GM18502 (cell line): ENCODE results near the gene VPS72.
"Not testable (repeated sequence)": the region's sequence is repeated elsewhere in the genome, so short reads cannot be mapped to it uniquely, and the experiment has no call there.

Experiments
- ATAC-seq: cut with Tn5 transposase; IDR thresholded peaks from one replicate; pipeline ENCODE4 v1.9.1; 2021; ENCODE audit warnings: mild to moderate bottlenecking; ENCODE audit not compliant: unreplicated experiment, poor library complexity

Gene VPS72

DNA sequence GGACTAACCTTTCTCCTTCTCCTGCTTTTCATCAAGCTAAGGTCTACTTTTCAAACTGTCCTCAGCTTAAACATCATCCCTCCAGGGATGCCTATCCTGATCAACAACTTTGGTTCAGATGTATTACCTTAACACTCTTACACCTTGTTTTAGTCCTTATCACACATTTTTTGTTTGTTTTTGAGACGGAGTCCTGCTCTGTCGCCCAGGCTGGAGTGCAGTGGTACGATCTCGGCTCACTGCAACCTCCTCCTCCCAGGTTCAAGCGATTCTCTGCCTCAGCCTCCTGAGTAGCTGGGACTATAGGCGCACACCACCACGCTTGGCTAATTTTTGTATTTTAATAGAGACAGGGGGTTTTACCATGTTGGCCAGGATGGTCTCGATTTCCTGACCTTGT, 1.3 kb downstream of the VPS72 start:
- not testable (repeated sequence) for ATAC-seq

DNA sequence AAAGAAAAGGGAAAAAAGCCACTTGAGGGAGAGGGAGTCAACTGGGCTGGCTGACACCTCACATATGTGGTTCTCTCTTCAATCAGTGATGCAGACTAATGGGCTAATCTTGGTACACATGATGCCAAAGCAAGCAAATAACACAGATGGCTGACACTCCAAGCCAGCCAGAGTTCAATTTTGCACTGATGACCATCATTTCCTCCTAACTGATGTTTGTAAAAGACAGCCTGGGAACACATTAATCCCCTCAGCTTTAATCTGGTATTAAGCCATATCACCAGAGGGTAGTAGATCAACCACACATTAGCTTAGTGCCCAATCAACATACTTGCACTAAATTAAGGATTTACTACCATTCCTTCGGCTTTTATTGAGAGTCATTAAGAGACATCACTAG, 2.8 kb downstream of the VPS72 start:
- ATAC-seq: no peak

DNA sequence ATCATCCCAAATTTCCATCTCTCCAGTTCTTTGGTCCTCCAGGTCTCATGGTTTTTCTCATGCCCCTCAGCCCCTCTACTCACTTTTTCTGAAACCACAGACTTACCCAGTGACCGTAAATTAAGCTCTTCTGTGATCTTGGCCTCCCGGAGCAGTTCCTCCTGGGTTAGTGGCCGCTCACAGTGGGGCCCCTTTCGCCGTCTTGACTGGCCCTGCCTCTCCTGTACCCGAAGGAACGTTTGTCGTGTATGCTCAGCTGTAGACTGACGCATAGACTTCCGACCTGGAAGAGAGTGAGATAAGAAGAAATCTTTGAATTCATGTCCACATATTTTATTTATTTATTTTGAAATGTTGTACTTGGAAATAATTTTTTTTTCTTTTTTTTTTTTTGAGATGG, 5.8 kb downstream of the VPS72 start:
- ATAC-seq: no peak

DNA sequence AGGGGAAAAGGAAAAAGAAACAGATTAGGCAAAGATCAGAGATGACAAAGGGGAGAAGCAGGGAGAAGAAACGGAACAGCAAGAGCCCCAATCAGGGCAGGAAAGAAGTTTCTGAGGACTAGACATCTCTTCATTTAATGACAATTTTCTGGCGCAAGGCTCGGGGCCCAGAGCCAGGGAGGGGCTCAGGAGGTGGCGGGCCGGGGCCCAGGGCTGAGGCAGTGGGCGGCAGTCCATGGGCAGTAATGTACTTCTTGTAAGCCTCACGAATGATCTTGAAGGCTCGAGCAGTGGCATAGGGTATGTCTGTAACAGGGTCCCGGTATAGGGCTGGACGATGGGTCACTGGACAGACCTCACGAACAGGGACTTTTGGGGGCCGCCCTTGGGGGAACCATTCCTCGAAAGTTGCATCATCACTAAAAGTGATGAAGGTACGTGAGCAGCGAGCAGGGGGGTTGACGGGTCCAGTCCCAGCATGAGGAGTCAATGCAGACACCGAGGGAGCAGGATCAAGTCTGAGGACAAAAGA, 13.4 kb downstream of the VPS72 start:
- no peak for ATAC-seq

DNA sequence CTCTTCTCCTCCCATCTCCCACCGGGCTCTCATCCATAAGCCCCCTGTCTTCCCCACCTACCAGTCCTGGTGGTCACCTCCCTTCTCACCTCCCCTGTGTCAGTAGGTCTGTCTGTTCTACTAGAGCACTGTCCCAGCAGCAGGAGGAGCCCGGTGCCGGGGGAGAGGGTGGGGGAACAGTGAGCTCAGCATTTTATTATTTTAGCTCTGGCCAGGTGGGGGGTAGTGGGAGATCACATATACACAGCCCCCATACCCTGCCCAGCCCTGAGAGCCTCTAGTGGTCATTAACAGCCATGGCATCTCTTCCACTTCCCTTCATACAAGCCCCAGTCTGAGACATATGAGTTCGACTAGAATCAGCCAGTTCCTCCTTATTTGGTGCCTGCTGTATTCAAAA, 14.1 kb downstream of the VPS72 start, which contains the start of gene TMOD4:
TSS of gene TMOD4 (minus strand) at position 119 of the 400 bp plus-strand sequence. CDS start 1,106 bp downstream, outside the sequence.
- ATAC-seq: no peak

DNA sequence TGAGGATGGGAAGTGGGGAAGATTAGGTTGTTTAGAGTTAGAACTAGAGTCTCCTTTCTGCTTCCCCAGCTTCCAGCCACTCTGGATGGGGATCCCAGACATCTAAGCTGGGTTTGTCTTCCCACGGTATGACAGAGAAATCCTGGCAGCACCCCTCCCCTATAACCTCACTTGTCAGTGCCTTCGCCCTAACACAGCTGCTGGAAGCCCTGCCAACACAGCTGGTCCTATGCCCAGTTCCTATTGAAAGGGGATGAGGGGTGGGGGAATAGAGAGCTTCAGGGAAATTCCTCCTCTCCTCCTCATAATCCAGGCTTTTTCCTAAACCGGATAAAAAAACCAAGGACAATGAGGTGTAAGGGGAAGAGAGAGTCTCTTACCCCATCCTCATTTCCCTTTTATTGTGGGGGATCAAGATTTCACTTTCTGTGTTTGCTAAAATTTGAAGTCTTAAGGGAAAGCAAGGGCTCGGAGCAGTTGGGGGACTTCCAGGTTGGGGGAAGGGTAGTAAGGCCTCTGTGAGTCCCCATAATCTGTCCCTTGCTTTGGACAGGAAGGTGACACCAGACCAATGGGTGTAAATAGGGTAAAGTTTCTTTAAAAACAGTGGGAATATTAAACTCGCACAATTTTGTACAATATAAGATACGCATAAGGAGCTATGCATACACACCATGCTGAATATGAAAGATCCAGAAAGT, 14.8 kb downstream of the VPS72 start:
- no peak for ATAC-seq

DNA sequence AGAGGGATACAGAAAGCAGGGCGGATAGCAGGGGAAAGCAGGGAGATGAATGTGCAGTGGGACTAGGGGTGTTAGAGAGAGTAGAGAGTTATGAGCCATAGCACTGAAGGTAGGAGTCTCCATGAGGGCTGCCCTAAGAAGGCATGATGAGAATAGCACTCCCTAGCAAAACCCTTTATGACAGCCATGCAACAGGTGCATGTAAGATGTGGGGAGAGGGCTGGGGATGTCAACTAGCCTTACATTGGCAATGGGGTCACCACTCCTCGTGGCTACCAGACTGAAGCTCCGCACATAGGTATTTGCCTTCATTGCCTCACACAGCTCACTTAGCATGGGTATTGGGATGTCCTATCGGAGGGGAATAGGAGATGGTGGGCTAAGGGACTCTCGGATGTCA, 18.8 kb downstream of the VPS72 start:
- no peak for ATAC-seq

DNA sequence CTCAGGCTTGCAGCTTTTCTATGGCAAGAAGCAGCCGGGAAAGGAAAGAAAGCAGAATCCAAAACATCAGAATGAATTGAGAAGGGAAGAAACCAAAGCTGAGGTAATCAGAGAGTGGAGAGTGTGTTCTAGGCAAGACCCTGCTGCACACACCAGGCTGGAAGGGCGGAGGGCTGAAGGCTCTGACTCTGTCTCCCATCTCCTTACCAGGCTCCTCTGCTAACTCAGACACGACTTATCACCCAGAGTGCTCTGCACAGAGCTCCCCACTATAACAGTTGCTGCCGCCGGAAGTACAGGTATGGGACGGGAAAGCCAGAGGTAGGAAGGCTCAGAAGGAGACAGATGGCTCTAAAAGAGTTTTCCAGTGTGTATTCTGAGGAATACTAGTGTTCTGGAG, 22.9 kb downstream of the VPS72 start:
- ATAC-seq: no peak

DNA sequence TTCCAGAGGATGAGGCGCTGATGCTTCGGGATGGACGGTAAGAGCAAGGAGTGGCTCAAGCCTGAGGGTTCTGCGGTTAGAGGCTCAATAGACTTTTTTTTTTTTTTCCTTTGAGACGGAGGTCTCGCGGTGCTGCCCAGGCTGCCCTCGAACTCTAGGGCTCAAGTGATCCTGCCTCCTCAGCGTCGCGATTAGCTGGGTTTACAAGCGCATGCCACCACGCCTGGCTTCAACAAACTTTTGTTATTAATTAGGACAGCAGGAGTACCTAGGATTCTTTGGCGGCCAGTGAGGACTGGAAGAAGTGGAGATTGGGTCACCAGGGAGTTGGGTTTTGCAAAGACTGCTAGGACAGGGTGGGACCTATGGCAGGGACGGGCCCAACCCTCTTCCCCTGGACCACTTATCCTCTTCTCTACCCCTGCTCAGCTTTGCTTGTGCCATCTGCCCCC, 23.5 kb downstream of the VPS72 start:
- ATAC-seq: no peak

DNA sequence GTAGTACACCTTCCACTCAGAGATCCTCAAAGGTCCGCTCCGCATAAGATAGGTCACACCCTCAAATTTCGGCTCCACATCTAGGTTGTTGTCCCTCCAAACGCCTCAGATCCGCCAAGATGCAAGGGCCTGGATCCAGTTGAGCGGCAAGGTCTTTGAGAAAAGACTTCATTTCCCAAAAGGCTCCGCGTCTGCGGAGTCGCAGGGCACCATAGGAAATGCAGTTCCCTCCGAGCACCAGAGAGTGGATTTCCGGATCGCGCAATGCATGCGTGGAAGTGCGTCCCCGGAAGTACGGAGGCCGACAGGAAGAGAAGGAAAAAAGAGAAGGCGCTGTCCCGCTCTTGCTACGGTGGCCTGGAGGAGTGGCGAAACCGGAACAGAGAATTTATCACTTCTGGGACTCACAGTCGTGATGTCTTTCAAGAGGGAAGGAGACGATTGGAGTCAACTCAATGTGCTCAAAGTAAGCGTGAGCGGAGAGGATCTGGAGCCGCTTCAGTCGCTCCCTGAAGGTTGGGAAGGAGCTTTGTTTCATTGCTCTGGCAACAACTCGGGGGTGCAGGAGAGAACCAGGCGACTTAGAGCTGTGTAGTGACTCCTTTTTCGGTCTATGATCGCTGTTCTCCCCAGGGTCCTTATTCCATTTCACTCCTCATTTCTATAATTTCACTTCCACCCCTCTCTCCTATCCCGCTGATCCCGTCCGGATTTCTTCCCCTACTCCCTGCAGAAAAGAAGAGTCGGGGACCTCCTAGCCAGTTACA, 24.1 kb downstream of the VPS72 start, which contains the start of the genes LYSMD1 and SCNM1:
TSS of gene LYSMD1 (minus strand) at position 165 of the 767 bp plus-strand sequence. CDS start 644 bp downstream, outside the sequence.
TSS of gene SCNM1 (plus strand) at position 407 of the 767 bp plus-strand sequence. CDS start at position 416, 9 bp downstream.
- peak; percentile 89 for ATAC-seq

DNA sequence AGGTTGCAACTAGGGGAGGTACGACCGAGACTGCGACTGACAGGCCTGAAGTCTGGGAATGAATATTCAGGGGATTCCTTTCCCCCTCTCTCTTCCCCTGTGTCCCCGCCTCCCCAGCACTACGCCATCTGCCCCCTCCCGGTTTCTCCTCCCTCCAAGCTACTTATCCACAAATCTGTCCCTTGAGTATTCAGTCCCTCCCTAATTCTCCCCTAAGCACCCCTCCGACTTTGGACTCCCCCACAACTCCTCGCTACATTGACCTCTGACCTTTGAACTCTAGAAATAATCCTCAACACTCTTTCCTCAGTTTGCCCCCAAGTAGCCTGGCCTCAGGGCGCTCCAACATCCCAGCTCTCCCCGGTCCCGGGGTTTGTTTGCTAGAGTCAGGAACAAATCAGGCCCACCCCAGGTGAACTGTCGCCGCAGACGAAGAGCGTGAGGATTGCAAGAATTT, 24.7 kb downstream of the VPS72 start:
- ATAC-seq: no peak

DNA sequence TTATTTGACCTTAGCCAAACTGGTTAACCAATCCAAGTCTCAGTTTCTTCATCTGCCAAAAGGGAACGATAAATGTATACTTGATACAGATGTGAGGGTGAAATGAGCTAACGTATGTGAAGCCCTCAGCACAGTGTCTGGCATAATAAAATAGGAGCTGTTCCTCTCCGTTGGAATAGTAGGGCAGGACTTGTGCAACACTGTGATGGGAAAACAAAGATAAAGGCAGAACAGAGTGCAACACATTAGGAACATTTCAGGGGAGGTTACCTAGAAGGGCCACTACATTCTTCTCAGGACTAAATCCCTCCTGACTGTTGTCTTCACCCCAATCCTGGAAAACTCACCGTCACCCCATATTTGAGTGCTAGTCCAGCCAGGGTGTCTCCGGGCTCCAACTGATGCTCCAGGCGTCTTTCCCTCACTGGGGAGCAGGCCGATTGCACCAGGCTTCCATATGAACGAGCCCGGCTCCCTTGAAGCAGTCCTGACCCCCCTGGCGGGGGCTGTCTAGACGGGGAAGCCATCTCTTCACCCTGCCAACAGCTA, 25.2 kb downstream of the VPS72 start:
- ATAC-seq: no peak

DNA sequence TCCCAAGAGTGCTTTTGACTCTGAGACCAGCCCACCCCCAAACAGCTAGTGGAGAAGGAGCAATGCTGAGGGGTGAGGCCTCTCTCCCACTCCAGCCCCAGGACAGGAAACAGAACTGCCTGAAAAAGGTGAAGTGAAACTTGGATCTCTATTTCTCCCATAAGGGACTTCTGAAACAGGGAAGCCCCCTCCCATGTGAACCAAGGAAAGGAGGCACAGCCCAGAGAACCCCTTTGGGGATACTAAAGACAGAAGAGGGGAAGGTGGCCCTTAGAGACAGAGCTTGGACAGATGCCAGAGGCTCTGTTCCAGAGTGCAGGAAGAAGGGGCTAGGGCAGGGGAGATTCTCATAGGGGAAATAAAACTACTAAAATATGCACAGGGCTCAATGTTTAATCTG, 30.6 kb downstream of the VPS72 start:
- no peak for ATAC-seq

DNA sequence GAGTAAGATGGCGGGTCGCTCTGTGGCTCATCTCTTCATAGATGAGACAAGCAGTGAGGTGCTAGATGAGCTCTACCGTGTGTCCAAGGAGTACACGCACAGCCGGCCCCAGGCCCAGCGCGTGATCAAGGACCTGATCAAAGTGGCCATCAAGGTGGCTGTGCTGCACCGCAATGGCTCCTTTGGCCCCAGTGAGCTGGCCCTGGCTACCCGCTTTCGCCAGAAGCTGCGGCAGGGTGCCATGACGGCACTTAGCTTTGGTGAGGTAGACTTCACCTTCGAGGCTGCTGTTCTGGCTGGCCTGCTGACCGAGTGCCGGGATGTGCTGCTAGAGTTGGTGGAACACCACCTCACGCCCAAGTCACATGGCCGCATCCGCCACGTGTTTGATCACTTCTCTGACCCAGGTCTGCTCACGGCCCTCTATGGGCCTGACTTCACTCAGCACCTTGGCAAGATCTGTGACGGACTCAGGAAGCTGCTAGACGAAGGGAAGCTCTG, 31.2 kb downstream of the VPS72 start:
- no peak for ATAC-seq

DNA sequence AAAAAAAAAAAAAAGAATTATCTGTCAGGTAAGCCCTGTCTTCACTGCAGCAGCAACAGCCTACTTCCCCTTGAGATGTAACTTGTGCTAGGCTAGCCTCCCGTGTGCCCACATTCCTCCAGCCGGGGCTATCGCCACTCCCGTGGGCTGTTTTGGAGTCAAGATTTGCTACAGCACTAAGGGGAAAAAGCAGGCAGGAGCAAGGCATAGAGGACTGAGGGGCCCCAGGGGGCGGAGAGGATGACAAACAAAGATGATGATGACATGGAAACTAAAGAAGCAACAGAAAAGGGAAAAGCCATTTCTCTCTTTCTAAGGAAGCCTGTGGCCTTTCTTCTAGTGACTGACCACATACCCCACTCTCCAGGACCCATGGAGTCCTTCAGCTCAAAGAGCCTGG, 31.7 kb downstream of the VPS72 start:
- no peak for ATAC-seq

DNA sequence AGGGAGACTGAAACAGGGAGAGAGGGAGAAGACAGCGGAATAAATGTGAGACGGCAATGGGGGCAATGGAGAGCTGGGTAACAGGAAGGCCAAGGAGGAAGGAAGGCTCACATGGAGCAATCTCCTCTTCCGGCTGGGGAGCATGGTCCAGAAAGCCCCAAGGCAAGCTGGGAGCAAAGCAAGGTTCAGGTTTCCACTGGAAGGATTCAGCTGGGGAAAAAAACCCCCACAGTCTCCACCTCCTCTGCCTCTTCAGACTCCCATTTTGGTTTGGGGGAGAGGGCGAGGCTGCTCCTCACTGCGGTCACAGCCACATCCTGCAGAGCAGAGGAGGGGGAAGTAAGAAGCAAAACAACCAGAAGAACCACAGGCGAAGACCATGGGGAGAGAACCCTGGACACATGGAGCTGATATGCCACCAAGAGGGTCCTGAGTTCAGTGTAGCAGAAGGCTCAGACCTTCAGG, 32.9 kb downstream of the VPS72 start:
- no peak for ATAC-seq

DNA sequence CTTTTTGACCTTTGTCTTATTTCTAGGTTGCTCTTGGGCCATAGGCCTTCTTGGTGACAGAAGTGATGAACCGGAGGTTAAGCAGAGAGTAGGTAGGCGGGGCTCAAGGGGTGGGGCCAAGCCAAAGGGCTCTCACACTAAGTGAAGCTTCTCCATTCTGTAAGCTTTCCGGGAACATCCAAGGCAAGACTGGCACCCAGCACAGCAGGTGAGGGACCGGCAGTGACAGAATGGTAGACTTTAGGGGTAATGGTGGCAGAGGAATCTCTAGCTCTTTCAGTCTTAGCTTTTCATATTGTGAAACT, 33.5 kb downstream of the VPS72 start, which contains the start of gene TNFAIP8L2:
TSS of gene TNFAIP8L2 (plus strand) at position 135 of the 305 bp plus-strand sequence. CDS start 2,049 bp downstream, outside the sequence.
- no peak for ATAC-seq

DNA sequence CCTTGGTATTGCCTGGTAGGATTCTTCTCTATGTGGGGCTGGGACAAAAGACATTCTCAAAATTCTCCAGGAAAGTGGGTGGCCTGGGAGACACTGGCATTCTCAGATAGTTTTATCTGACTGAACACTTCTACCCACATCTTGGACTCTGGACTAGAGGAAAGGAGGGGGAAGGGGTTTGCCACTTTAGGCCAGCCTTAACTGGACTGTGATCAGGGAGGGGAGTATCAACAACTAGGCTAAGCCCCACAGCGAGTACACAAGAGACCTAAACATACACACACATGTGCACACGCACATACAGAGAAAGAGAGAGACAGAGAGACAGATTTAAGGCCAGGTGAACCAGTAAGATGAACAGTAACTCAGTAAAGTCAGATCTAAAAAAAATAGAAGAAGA, 42.3 kb downstream of the VPS72 start:
- ATAC-seq: no peak

DNA sequence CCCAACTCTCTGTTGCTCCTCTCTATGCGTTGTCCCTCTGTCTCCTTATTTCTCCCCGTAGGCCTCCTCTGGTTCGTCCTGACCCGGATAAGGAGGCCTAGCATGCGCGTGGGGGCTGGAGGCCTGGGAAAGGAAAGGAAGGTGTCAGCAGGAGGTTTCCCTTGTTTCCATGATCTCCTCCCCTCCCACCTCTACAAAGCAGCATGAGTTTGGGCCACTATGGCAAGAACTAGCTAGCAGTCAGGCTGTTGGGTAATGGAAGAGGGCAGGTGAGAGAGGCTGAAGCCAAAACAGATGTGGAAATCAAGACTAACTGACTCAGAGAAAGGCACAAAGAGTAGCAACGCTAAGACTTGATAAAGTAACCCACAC, 42.9 kb downstream of the VPS72 start:
- no peak for ATAC-seq

DNA sequence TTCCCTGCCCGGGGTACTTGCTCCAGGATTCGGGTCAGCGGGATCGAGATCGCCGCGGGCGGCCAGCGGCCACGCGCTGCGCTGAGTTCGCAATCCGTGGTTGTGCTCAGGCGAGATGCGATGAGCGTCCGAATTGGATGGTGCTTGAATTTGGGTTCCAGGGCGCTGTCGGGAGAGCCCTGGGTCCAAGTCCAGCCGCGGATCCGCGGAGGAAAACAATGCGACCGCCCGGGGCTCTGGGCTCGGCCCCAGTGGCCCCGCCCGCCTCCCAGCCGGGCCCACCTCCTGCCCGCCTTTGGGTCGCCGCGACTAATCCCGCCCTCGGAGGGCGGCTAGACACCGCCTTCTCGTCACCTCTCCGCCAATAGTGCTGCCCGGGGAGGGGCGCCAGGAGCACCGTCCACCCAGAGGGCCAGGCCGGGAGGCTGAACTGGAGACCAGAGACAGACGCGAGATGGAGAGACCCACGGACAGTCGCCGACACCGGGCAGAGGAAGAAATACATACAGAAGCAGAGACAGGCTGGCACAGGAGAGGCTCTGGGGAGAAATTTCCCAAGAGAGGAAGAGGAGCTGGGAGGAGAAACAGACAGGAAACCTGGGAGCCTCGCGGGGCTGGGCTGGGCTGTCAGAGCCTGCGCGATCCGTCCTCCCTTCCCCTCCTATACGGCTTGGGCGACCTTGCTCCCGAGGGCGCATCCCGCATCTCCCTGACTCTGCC, 43.4 kb downstream of the VPS72 start, which contains the start of gene SEMA6C:
TSS of gene SEMA6C (minus strand) at position 220 of the 720 bp plus-strand sequence. CDS start 4,010 bp downstream, outside the sequence.
- ATAC-seq: peak; percentile 98
